GM18511 (cell line): ENCODE results near the gene PIP4K2C.
A peak's percentile ranks its signal among the peaks of the same experiment; 100 is the strongest.
"Not testable (repeated sequence)": the region's sequence is repeated elsewhere in the genome, so short reads cannot be mapped to it uniquely, and the experiment has no call there.

Experiments
- ATAC-seq: cut with Tn5 transposase; IDR thresholded peaks from one replicate; pipeline ENCODE4 v1.9.1; 2021; ENCODE audit warnings: mild to moderate bottlenecking, moderate library complexity; ENCODE audit not compliant: unreplicated experiment

The PIP4K2C gene

DNA sequence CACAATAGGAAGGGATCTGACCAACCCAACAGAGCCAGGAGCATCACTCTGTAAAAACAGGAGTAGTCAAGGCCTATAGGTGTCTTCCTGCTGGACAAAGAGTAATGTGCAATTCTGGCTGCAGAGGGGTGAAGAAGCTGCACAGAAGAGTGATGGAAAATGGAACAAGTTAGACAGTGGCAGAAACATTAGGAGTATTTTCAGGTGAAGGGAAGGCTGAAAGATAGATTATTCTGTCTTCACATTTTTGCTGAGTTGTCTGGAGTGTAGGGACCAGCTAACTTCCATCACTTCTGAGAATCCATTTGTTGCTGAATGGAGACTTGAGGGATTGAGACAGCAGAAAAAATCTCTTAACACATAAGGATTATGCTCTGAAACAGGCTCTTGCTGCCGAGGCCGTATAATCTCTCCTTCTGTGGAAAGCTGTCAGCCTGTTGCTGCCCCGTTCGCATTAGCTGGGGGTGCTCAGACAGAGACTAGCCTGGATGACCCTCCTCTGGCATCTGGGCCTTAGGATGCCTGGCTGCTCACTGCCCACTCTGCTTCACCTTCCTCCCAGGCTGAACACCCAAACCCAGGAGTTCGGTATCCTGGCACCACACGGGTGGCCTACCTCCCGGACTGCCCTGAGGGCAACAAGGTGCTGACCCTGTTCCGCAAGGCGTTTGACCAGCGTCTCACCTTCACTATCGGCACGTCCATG lies 17.1 kb downstream of the PIP4K2C start:
- ATAC-seq, result no peak

DNA sequence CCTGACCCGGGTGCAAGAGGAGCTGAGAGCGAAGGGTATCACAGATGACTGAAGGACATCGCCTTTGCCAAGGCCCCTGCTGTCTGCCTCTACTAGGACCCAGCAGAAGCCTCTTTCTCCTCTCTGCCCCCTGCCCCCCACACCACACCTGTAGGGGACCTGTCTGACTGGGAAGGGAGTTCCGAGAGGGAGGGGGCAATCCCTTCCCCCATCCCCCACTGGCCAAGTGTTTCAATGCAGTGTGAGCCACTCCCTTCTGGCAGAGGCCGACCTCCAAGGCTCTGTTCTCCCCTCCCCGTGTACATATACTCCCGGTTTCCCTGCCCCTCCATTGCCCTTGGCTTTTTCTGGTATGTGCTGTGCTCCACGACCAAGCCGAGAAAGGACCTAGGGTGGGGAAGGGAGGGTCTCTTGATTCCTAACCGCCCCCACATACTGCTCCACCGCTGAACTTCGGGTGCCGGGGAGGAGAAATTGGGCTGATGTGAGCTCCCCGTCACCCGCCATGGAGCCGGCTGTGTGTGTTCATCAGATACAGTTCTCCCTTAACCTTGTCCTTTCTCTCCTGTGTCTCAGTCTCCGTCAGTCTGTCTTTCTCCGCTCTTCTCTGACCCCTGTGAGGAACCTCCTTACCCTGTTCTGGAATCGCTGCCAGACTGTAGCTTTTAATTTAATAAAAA lies 18.2 kb downstream of the PIP4K2C start:
- ATAC-seq, result no peak

- ATAC-seq, result no peak
Measured at GRCh38 chr12:57609781-57610553, 19.0 kb downstream of the PIP4K2C start.

- ATAC-seq, result no peak
Measured at GRCh38 chr12:57610554-57611107, 19.6 kb downstream of the PIP4K2C start.

DNA sequence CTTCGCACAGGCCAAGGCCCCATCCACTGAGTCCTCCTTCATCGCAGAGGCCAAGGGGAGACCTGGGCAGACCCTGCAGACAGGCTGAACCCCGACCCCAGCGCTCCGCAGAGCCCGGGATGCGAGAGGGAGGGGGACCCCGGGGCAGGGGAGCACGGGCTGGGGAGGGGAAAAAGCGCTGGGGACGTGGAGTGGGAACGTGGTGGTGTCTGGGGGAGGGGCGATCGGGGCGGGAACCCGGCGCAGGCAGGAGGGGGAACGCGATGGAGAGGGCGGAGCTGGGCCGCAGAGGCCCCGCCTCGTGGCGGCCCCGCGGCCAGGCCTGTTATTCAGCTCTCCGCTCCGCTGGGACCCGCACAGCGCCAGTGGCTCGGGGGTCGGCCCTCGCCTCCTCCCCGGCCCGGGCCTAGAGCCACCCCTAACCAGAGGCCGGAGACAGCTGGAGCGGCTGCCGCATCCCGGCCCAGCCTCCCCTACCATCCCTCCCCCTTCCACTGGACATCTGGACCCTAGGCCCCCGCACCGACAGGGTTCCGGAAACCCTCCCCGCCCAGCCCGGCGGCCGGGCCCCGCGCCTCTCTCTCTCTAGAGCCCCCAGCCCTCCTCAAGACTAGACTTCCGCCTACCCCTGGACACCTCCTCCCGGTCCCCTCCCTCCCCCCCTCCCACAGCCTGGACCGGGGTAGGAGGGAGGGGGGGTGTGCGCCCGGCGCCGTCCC lies 20.3 kb downstream of the PIP4K2C start, which contains the start of gene ARHGEF25:
TSS of gene ARHGEF25 (plus strand) at position 328 of the 719 bp plus-strand sequence. CDS start 460 bp downstream, outside the sequence.
- ATAC-seq, result peak; percentile 52

DNA sequence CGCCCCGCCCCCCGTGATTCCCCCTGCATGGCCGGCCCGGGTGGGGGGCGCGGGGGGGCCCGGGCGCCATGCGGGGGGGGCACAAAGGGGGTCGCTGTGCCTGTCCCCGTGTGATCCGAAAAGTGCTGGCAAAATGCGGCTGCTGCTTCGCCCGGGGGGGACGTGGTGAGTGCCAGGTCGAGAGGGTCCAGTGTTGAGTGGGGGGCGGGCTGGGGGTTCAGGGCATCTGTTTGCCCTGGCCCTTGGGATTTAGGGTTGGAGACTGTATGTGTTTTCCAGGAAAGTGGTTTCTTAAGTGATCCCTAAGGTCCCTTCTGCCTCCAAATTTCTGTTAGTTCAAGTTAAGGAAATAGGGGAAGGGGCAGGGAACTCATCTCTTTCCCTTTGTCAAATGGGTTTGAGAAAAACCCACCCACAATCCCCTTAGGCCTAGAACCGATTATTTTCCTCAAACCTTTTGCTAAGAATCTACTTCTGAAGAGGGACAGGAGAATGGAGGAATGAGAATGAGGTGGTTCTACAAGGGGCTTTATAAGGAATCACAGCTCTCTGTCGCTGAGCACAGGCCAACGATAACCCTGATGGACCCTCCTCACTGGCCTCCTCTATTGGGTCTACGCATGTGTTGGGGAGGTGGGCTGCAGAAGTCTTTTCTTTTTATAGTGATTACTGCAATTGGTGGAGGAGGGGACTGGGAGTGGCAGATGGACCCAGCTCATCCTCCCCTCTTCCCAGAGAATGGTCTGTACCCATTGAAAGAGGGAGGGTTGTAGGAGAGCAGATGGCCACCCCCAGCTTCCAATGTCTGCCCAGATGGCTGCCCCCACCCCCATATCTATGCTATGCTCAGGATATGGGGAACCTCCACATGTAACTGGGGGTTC lies 21.1 kb downstream of the PIP4K2C start:
- no peak for ATAC-seq

- ATAC-seq, result no peak
Measured at GRCh38 chr12:57612711-57613426, 21.9 kb downstream of the PIP4K2C start.

DNA sequence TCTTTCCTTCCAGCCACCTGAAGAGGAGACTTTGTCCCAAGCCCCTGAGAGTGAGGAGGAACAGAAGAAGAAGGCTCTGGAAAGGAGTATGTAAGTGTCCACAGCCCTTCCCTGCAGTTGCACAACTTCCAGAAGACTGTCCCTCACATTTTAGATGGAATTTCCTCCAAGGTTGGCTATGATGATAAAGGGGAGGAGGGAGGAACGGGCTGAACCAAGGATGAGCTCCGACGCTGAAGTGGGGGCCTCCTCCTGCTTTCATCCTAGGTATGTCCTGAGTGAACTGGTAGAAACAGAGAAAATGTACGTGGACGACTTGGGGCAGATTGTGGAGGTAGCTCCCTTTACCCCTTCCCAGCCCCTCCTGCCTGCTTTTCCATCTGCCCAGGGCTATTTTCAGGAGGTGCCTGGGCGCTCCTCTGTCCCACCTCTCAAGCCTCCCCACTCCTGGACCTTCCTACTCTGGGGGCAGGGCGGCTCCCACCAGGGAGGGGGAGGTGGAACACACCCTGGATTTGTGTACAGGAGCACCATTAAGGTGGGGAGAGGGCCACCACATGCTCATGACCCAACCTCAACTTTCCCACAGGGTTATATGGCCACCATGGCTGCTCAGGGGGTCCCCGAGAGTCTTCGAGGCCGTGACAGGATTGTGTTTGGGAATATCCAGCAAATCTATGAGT lies 22.6 kb downstream of the PIP4K2C start:
- ATAC-seq, result no peak

- peak; percentile 61 for ATAC-seq
Measured at GRCh38 chr12:57614178-57614947, 23.4 kb downstream of the PIP4K2C start.

- ATAC-seq, result no peak
Measured at GRCh38 chr12:57614948-57615500, 24.0 kb downstream of the PIP4K2C start.

GRCh38 chr12:57615637-57616036 lies 24.6 kb downstream of the PIP4K2C start:
- ATAC-seq, result no peak

DNA sequence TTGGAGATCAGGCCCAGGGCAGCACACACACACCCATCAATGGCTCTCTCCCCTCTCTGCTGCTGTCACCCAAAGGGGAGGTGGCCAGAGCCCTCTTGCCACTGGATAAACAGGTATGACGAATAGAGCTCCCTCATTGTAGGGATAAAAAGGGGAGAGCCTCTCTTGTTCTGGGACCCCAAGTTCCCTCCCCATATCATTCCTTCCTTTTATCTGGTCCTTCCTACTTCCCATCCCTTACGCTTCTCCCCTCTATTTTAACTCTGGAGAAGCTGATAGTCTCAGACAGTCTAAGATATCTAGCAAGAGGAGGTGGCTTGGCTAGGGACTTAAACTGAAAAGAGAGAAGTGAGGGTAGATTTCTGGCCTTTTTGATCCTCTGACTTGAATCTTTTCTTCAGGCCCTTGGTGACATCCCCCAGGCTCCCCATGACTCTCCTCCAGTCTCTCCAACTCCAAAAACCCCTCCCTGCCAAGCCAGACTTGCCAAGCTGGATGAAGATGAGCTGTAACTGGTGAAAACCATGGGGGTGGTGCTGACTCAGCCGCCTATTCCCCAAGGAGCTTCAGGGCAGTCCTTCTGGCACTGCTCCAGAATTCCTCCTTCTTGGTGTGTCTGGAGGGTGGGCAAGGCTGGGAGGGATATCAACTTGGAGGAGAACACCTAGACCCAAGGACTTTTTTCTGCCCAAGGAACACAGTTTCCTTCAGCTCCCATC lies 25.6 kb downstream of the PIP4K2C start:
- ATAC-seq, result no peak

GRCh38 chr12:57617942-57618341 lies 26.9 kb downstream of the PIP4K2C start:
- no peak for ATAC-seq

DNA sequence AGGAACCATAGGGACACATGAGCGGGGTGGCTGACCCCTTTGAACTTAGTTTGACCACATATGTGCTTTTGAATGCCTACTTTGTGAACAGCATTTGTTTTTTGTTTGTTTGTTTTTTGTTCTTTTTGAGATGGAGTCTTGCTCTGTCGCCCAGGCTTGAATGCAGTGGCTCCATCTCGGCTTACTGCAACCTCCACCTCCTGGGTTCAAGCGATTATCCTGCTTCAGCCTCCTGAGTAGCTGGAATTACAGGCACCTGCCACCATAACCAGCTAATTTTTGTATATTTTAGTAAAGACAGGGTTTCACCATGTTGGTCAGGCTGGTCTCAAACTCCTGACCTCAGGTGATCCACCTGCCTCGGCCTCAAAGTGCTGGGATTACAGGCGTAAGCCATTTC lies 27.4 kb downstream of the PIP4K2C start:
- ATAC-seq, result not testable (repeated sequence)

GRCh38 chr12:57618966-57619433 lies 28.0 kb downstream of the PIP4K2C start:
- no peak for ATAC-seq

DNA sequence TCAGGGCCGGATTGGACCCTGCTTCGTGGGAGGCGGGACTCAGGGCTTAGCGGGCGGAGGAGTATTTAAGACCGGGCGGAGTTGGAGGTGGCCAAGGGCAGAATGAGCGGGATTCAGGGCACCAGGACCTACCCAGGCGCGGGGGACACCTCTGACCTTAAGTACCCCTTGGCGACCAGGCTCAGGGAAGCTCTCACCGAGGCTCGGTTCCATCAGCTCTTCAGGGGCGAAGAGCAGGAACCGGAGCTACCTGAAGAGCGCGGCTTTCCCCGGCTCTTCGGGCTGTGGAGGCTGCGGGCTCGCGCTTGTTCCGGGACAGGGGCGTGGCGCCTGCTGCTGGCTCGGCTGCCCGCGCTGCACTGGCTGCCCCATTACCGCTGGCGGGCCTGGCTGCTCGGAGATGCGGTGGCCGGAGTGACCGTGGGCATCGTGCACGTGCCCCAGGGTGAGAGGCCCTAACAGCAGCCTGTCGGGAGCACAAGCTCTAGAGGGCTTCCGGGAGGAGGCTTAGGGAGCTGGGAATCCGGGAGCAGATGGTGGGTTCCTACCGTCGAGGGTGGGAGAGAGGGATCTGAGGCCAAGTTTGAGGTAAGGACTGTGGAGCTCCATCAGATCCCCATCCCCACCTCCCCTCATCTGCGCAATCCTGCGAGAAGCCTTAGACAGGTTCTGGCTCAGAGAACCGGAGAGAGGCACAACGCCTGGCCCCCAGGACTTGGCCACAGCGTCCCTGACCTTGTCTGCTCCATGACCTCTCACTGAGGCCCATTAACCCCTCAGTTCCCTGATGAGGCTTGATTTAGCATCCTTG lies 28.6 kb downstream of the PIP4K2C start:
- no peak for ATAC-seq
